Endothelial cell of umbilical vein (primary cell): ENCODE measurements around the gene NAV2. TPM values are rescaled to one million over a fixed set of nuclear protein-coding genes. Genes with fewer than 3 reads are reported as not detected.

Experiments
- BruUV-seq: library from RNA; stranded (reverse); fragments of 400-500 nt; replicated peaks from 2 replicates; lab custom pipeline; 2021; lab: Mats Ljungman, UMichigan
- CTCF ChIA-PET: fragments of 300-600, 350-600 bp; sonication (Branson Sonifier 250); formaldehyde crosslinking; loops from one replicate; lab custom pipeline; 2021; ENCODE audit warnings: antibody characterized with exemption, inconsistent platforms; lab: Charles Lee
- POLR2A ChIA-PET: fragments of 300-600, 350-600 bp; sonication (Branson Sonifier 250); formaldehyde crosslinking; loops from one replicate; lab custom pipeline; 2021; ENCODE audit warnings: antibody characterized with exemption, inconsistent platforms; lab: Charles Lee
- DNase-seq: peaks from one replicate; pipeline ENCODE4 v3.0.0-alpha.2; 2011; ENCODE audit warnings: low read depth, low spot score
- FAIRE-seq: peaks from 2 replicates; lab custom pipeline; 2011; peaks lifted over from hg19 to GRCh38; lab: Jason Lieb, UNC
- H2AFZ ChIP-seq: 2 replicates; pipeline ENCODE4 v1.6.0; 2012; ENCODE audit warnings: low read depth, low read length, control low read depth, inconsistent platforms
- H3K27ac ChIP-seq: 2 replicates; pipeline ENCODE4 v1.5.1; 2011; ENCODE audit warnings: low read depth, mild to moderate bottlenecking, control low read depth, low read length, moderate library complexity; ENCODE audit not compliant: insufficient read depth
- H3K27me3 ChIP-seq, 2 experiments: 2 replicates each; pipeline versions ENCODE4 v1.6.0 to v1.6.1; 2011; ENCODE audit warnings: low read length in 2 of 2, mixed read lengths in 1 of 2; ENCODE audit not compliant: control insufficient read depth in 2 of 2, insufficient read depth in 2 of 2
- H3K36me3 ChIP-seq, 2 experiments: 2 replicates in 1 of 2; 3 replicates in 1 of 2; pipeline ENCODE4 v1.5.1; 2011; ENCODE audit warnings: low read length in 2 of 2, mild to moderate bottlenecking in 1 of 2, moderate library complexity in 1 of 2; ENCODE audit not compliant: control insufficient read depth in 2 of 2, insufficient read depth in 2 of 2; ENCODE audit errors: extremely low read depth in 1 of 2
- H3K4me1 ChIP-seq: 3 replicates; pipeline ENCODE4 v1.5.1; 2011; ENCODE audit warnings: mild to moderate bottlenecking, low read length; ENCODE audit not compliant: control insufficient read depth, insufficient read depth; ENCODE audit errors: extremely low read depth
- H3K4me2 ChIP-seq: 2 replicates; pipeline ENCODE4 v1.6.1; 2011; ENCODE audit warnings: low read length, control low read depth, mixed read lengths; ENCODE audit not compliant: insufficient read depth
- H3K4me3 ChIP-seq, 3 experiments: fragments of 200-600 bp in 1 of 3; sonication (generic), shearing (Covaris generic) in 1 of 3; replicated peaks in 1 of 3; 2 replicates each; pipeline ENCODE4 v1.5.1; 2011 to 2016; ENCODE audit warnings: control low read depth in 3 of 3, low read length in 3 of 3, mild to moderate bottlenecking in 2 of 3, inconsistent platforms in 1 of 3, low read depth in 1 of 3, moderate library complexity in 1 of 3; ENCODE audit not compliant: insufficient read depth in 1 of 3
- H3K79me2 ChIP-seq: 2 replicates; pipeline ENCODE4 v1.6.0; 2012; ENCODE audit warnings: low read length, inconsistent platforms; ENCODE audit not compliant: control insufficient read depth, insufficient read depth
- H3K9ac ChIP-seq: replicated peaks from 2 replicates; pipeline ENCODE3; 2011; ENCODE audit warnings: low read length, control low read depth; ENCODE audit not compliant: insufficient read depth; ENCODE audit errors: extremely low read depth
- H3K9me1 ChIP-seq: replicated peaks from 3 replicates; pipeline ENCODE4 v1.6.0; 2011; ENCODE audit warnings: mild to moderate bottlenecking, low read length; ENCODE audit not compliant: control insufficient read depth, insufficient read depth; ENCODE audit errors: extremely low read depth
- H3K9me3 ChIP-seq: replicated peaks from 2 replicates; pipeline ENCODE4 v1.5.1; 2012; ENCODE audit warnings: low read length, inconsistent platforms; ENCODE audit not compliant: control insufficient read depth, insufficient read depth
- H4K20me1 ChIP-seq: replicated peaks from 2 replicates; pipeline ENCODE3; 2011; ENCODE audit warnings: mild to moderate bottlenecking, low read length; ENCODE audit not compliant: control insufficient read depth, insufficient read depth; ENCODE audit errors: extremely low read depth
- EZH2 ChIP-seq: IDR thresholded peaks from 2 replicates; pipeline ENCODE4 v1.6.1; 2012; ENCODE audit warnings: borderline replicate concordance, low read depth, mild to moderate bottlenecking, moderate library complexity, low read length, inconsistent platforms; ENCODE audit not compliant: severe bottlenecking
- FOS ChIP-seq: IDR thresholded peaks from 2 replicates; pipeline ENCODE4 v1.6.1; 2011; ENCODE audit warnings: mild to moderate bottlenecking, low read length, moderate library complexity, borderline replicate concordance; ENCODE audit not compliant: insufficient read depth
- GATA2 ChIP-seq: IDR thresholded peaks from 2 replicates; pipeline ENCODE4 v1.7.0; 2011; ENCODE audit warnings: low read depth, mild to moderate bottlenecking, moderate library complexity, mixed read lengths, low read length; ENCODE audit not compliant: insufficient read length, insufficient read depth
- JUN ChIP-seq: IDR thresholded peaks from 2 replicates; pipeline ENCODE4 v1.6.1; 2011; ENCODE audit warnings: borderline replicate concordance, low read depth; ENCODE audit not compliant: insufficient read length, insufficient read depth
- MYC ChIP-seq: IDR thresholded peaks from one replicate; pipeline ENCODE4 v1.6.1; 2011; ENCODE audit warnings: mild to moderate bottlenecking, low read depth, low read length
- POLR2A ChIP-seq: IDR thresholded peaks from 2 replicates; pipeline ENCODE4 v1.6.1; 2012; ENCODE audit warnings: low read depth, mild to moderate bottlenecking, control low read depth, low read length
- POLR2AphosphoS5 ChIP-seq: IDR thresholded peaks from 2 replicates; pipeline ENCODE4 v1.6.1; 2012; ENCODE audit warnings: low read depth, mild to moderate bottlenecking, control low read depth, low read length, moderate library complexity; ENCODE audit not compliant: insufficient read depth
- dilution Hi-C: fragments of 300-500 bp; cut with MboI; formaldehyde crosslinking; loops from one replicate; pipeline ENCODE4 v1.15.0; 2019; ENCODE audit warnings: low sequenced_read_pairs; ENCODE audit not compliant: extremely low pct_ligation_motif_present
- intact Hi-C: fragments of 100-400 bp; cut with micrococcal nuclease; formaldehyde crosslinking; loops from one replicate; pipeline ENCODE4 v1.10.0; 2022
- polyA plus RNA-seq, 4 experiments: library from polyadenylated mRNA; depleted of rRNA in 3 of 4; stranded (reverse) in 3 of 4; unstranded in 1 of 4; fragments of >200 nt; gene quantifications; 2 replicates each; pipeline versions ENCODE4 v1.2.1 to v1.2.3, GENCODE V29; 2011 to 2012; ENCODE audit warnings: missing spikeins in 1 of 4
- total RNA-seq: library from RNA; stranded (reverse); gene quantifications from 2 replicates; pipeline ENCODE4 v1.2.3, GENCODE V29; 2021
- TF ChIP-seq, protein P1 (sequence below): IDR thresholded peaks from 2 replicates; pipeline ENCODE4 v1.6.1; 2011; ENCODE audit not compliant: insufficient read depth, insufficient read length
- TF ChIP-seq, protein P2 (sequence below), 2 donors: IDR thresholded peaks; 1 replicate in 1 of 2; 2 replicates in 1 of 2; pipeline ENCODE4 v1.5.1; 2011; ENCODE audit warnings: low read length in 2 of 2, mild to moderate bottlenecking in 2 of 2, moderate library complexity in 2 of 2, control low read depth in 1 of 2, inconsistent platforms in 1 of 2, low read depth in 1 of 2; ENCODE audit not compliant: insufficient read depth in 1 of 2; ENCODE audit errors: extremely low read depth in 1 of 2

NAV2 gene
- total and polyA plus RNA-seq, 2 donors (not counting 3 experiments of a cell fraction or from before 2014, with no cell fraction given), result 10.9 to 68.0 TPM

DNA sequence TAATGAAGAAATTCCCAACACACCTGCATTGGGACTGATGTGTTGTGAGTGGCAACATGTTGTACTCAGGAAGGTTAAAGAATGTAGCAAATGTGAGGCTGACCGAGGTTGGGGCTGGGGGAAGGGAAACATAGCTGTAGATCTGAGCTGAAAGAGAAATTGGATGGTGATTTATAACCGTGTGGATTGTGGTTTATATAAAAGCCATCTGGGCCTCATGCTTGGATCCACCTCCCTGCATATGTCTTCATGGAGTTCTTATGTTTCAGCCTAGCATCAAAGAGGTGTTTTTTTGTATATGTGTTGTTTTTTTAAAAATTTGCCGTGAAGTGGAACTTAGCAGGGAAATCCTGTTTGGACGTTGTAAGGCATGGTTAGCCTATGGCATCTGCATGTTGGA, 141.3 kb downstream of the NAV2 start:
- no peak overlapping the region for H3K27ac ChIP-seq
- no peaks in the 10 kb centered on the region for H3K27me3 ChIP-seq
- H3K9ac ChIP-seq, result no peak overlapping the region
- peaks cover 0 to 3% of the 10 kb centered on the region in 2 experiments for H3K36me3 ChIP-seq
- H3K79me2 ChIP-seq, result peaks cover 74% of the 10 kb centered on the region
- DNase-seq (no peak), FAIRE-seq (no peak)
- H3K4me1 ChIP-seq, result no peaks in the 10 kb centered on the region
- H3K9me1 ChIP-seq, result no peaks in the 10 kb centered on the region
- dilution Hi-C loops (no loop called here), intact Hi-C loops (no loop called here)
- no TSS peak for BruUV-seq
- no peak overlapping the region for H2AFZ ChIP-seq
- H3K4me3 ChIP-seq, result no peak overlapping the region
- CTCF ChIA-PET, result interaction anchor here (1.4 kb wide), 2 partner anchors 14 to 49 kb away, joined by 3 to 4 read pairs; no protein-coding TSS in a partner anchor
- TF ChIP-seq EZH2, result no peak
- no peak for TF ChIP-seq JUN
- TF ChIP-seq, protein P1, sequence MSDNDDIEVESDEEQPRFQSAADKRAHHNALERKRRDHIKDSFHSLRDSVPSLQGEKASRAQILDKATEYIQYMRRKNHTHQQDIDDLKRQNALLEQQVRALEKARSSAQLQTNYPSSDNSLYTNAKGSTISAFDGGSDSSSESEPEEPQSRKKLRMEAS, result no peak
- TF ChIP-seq GATA2, result no peak
- no peak for TF ChIP-seq POLR2AphosphoS5
- TF ChIP-seq, protein P2, sequence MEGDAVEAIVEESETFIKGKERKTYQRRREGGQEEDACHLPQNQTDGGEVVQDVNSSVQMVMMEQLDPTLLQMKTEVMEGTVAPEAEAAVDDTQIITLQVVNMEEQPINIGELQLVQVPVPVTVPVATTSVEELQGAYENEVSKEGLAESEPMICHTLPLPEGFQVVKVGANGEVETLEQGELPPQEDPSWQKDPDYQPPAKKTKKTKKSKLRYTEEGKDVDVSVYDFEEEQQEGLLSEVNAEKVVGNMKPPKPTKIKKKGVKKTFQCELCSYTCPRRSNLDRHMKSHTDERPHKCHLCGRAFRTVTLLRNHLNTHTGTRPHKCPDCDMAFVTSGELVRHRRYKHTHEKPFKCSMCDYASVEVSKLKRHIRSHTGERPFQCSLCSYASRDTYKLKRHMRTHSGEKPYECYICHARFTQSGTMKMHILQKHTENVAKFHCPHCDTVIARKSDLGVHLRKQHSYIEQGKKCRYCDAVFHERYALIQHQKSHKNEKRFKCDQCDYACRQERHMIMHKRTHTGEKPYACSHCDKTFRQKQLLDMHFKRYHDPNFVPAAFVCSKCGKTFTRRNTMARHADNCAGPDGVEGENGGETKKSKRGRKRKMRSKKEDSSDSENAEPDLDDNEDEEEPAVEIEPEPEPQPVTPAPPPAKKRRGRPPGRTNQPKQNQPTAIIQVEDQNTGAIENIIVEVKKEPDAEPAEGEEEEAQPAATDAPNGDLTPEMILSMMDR (IDR thresholded peaks at IDR 0.05; ENCODE audit: extremely low read depth in 1 of 2, insufficient read depth in 1 of 2, low read depth in 1 of 2, low read length in 2 of 2), result no peak
- TF ChIP-seq FOS, result no peak
- no peak for TF ChIP-seq MYC
- no peak for TF ChIP-seq POLR2A
- no peaks in the 10 kb centered on the region for H4K20me1 ChIP-seq
- no peaks in the 10 kb centered on the region for H3K9me3 ChIP-seq
- H3K4me2 ChIP-seq, result no peak overlapping the region
- POLR2A ChIA-PET, result no interaction called here
